Stimulated activated naive CD8-positive, alpha-beta T cell treated with anti-CD3 and anti-CD28 coated beads, Interleukin-15, amount 100 ng/mL, for 72 hours (primary cell): ENCODE measurements around the gene SYAP1.
A peak's percentile ranks its signal among the peaks of the same experiment; 100 is the strongest.
"Not testable (repeated sequence)": the region's sequence is repeated elsewhere in the genome, so short reads cannot be mapped to it uniquely, and the experiment has no call there.

Experiments used
- ATAC-seq: fragments of 150-1000 bp; cut with Tn5 transposase; 2 replicates; pipeline ENCODE4 v1.10.0; 2021; ENCODE audit warnings: mild to moderate bottlenecking, moderate library complexity
- DNase-seq, 2 donors: peaks; one replicate each; pipeline ENCODE4 v3.0.0; 2021 to 2022
- H3K27ac Mint-ChIP-seq, 2 donors: one replicate each; pipeline ENCODE4 v1.8.0; 2022; ENCODE audit warnings: mild to moderate bottlenecking in 2 of 2, mixed read lengths in 2 of 2, moderate library complexity in 2 of 2
- H3K27me3 Mint-ChIP-seq: one replicate; pipeline ENCODE4 v1.8.0; 2022; ENCODE audit warnings: mixed read lengths
- H3K4me1 Mint-ChIP-seq: one replicate; pipeline ENCODE4 v1.8.0; 2022; ENCODE audit warnings: mild to moderate bottlenecking, mixed read lengths
- H3K4me3 Mint-ChIP-seq, 2 donors: one replicate each; pipeline ENCODE4 v1.8.0; 2022; ENCODE audit warnings: mild to moderate bottlenecking in 2 of 2, mixed read lengths in 2 of 2, moderate library complexity in 1 of 2
- H3K9me3 Mint-ChIP-seq, 2 donors: one replicate each; pipeline ENCODE4 v1.8.0; 2022; ENCODE audit warnings: mixed read lengths in 2 of 2

SYAP1 gene

GRCh38 chrX:16748425-16748824 is 29.0 kb downstream of the SYAP1 start:
- Mint-ChIP-seq H3K4me1 (no peaks in the 10 kb centered on the region), H3K27me3 (no peaks in the 10 kb centered on the region), H3K27ac (no peak overlapping the region), H3K4me3 (no peak overlapping the region), H3K9me3 (no peaks in the 10 kb centered on the region)
- ATAC-seq (no peak), DNase-seq (no peak)

GRCh38 chrX:16750136-16750535 is 30.7 kb downstream of the SYAP1 start:
- Mint-ChIP-seq H3K9me3 (no peaks in the 10 kb centered on the region), H3K27ac (no peak overlapping the region), H3K4me1 (no peaks in the 10 kb centered on the region), H3K4me3 (no peak overlapping the region), H3K27me3 (no peaks in the 10 kb centered on the region)
- ATAC-seq, result no peak
- DNase-seq, result no peak

- Mint-ChIP-seq H3K4me1 (no peaks in the 10 kb centered on the region), H3K27ac (peak overlapping the region in 1 of 2 donors; percentile 43), H3K4me3 (no peak overlapping the region), H3K27me3 (no peaks in the 10 kb centered on the region), H3K9me3 (no peaks in the 10 kb centered on the region)
- DNase-seq, result no peak
- ATAC-seq, result no peak
These were observed 34.6 kb downstream of the SYAP1 start for GRCh38 chrX:16754019-16754418.

GRCh38 chrX:16756724-16757123 is 37.3 kb downstream of the SYAP1 start:
- H3K27ac Mint-ChIP-seq, result no peak overlapping the region
- no peaks in the 10 kb centered on the region for H3K27me3 Mint-ChIP-seq
- DNase-seq (no peak), ATAC-seq (no peak)
- no peaks in the 10 kb centered on the region for H3K4me1 Mint-ChIP-seq
- no peaks in the 10 kb centered on the region for H3K9me3 Mint-ChIP-seq
- no peak overlapping the region for H3K4me3 Mint-ChIP-seq

GRCh38 chrX:16761500-16761899 is 42.1 kb downstream of the SYAP1 start:
- H3K27ac Mint-ChIP-seq, H3K27me3 Mint-ChIP-seq, H3K4me3 Mint-ChIP-seq, H3K4me1 Mint-ChIP-seq, ATAC-seq, DNase-seq, H3K9me3 Mint-ChIP-seq: not testable (repeated sequence)

GRCh38 chrX:16762579-16762978 is 43.2 kb downstream of the SYAP1 start:
- no peak for DNase-seq

GRCh38 chrX:16765594-16765993 is 46.2 kb downstream of the SYAP1 start:
- ATAC-seq, result no peak
- no peak overlapping the region for H3K27ac Mint-ChIP-seq
- no peaks in the 10 kb centered on the region for H3K27me3 Mint-ChIP-seq
- H3K4me1 Mint-ChIP-seq, result no peaks in the 10 kb centered on the region
- no peaks in the 10 kb centered on the region for H3K9me3 Mint-ChIP-seq
- H3K4me3 Mint-ChIP-seq, result no peak overlapping the region
- DNase-seq, result no peak

More at GRCh38 chrX:16762579-16762978, 43.2 kb downstream of the SYAP1 start:
- no peak for ATAC-seq
- no peak overlapping the region for H3K27ac Mint-ChIP-seq
- no peaks in the 10 kb centered on the region for H3K9me3 Mint-ChIP-seq
- H3K4me1 Mint-ChIP-seq, result no peaks in the 10 kb centered on the region
- no peaks in the 10 kb centered on the region for H3K27me3 Mint-ChIP-seq
- H3K4me3 Mint-ChIP-seq, result no peak overlapping the region

- no peaks in the 10 kb centered on the region for H3K27me3 Mint-ChIP-seq
- H3K27ac Mint-ChIP-seq, result no peak overlapping the region
- ATAC-seq, result no peak
- H3K4me3 Mint-ChIP-seq, result no peak overlapping the region
- DNase-seq, result no peak
- no peaks in the 10 kb centered on the region for H3K4me1 Mint-ChIP-seq
- no peaks in the 10 kb centered on the region for H3K9me3 Mint-ChIP-seq
These were observed 51.6 kb downstream of the SYAP1 start for GRCh38 chrX:16770970-16771482.

- Mint-ChIP-seq H3K27me3 (no peaks in the 10 kb centered on the region), H3K27ac (no peak overlapping the region), H3K4me1 (no peaks in the 10 kb centered on the region), H3K9me3 (no peaks in the 10 kb centered on the region), H3K4me3 (no peak overlapping the region)
- DNase-seq (no peak), ATAC-seq (no peak)
These were observed 52.3 kb downstream of the SYAP1 start for GRCh38 chrX:16771483-16772398.

GRCh38 chrX:16772460-16772859 is 53.0 kb downstream of the SYAP1 start:
- Mint-ChIP-seq H3K4me1 (no peaks in the 10 kb centered on the region), H3K9me3 (no peaks in the 10 kb centered on the region), H3K27ac (no peak overlapping the region), H3K27me3 (no peaks in the 10 kb centered on the region), H3K4me3 (no peak overlapping the region)
- no peak for DNase-seq
- no peak for ATAC-seq

GRCh38 chrX:16774746-16775145 is 55.3 kb downstream of the SYAP1 start:
- Mint-ChIP-seq H3K4me3 (no peak overlapping the region), H3K27ac (no peak overlapping the region), H3K4me1 (no peaks in the 10 kb centered on the region), H3K9me3 (no peaks in the 10 kb centered on the region), H3K27me3 (no peaks in the 10 kb centered on the region)
- DNase-seq (no peak), ATAC-seq (no peak)

- Mint-ChIP-seq H3K27me3 (no peaks in the 10 kb centered on the region), H3K9me3 (no peaks in the 10 kb centered on the region), H3K4me1 (no peaks in the 10 kb centered on the region), H3K4me3 (no peak overlapping the region), H3K27ac (no peak overlapping the region)
- DNase-seq (no peak), ATAC-seq (no peak)
These were observed 59.1 kb downstream of the SYAP1 start for GRCh38 chrX:16778545-16778944.

GRCh38 chrX:16778993-16779392 is 59.6 kb downstream of the SYAP1 start:
- ATAC-seq (no peak), DNase-seq (no peak)
- Mint-ChIP-seq H3K27me3 (no peaks in the 10 kb centered on the region), H3K9me3 (no peaks in the 10 kb centered on the region), H3K4me3 (no peak overlapping the region), H3K27ac (no peak overlapping the region), H3K4me1 (no peaks in the 10 kb centered on the region)

GRCh38 chrX:16779815-16780214 is 60.4 kb downstream of the SYAP1 start:
- H3K9me3 Mint-ChIP-seq, H3K27ac Mint-ChIP-seq, H3K4me3 Mint-ChIP-seq, H3K4me1 Mint-ChIP-seq, H3K27me3 Mint-ChIP-seq, DNase-seq, ATAC-seq: not testable (repeated sequence)

GRCh38 chrX:16783452-16783851 is 64.0 kb downstream of the SYAP1 start:
- Mint-ChIP-seq H3K9me3 (no peaks in the 10 kb centered on the region), H3K27me3 (no peaks in the 10 kb centered on the region), H3K4me1 (peaks cover 8% of the 10 kb centered on the region), H3K4me3 (no peak overlapping the region), H3K27ac (no peak overlapping the region)
- ATAC-seq (no peak), DNase-seq (no peak)

- not testable (repeated sequence) for H3K9me3 Mint-ChIP-seq, H3K4me1 Mint-ChIP-seq, ATAC-seq, H3K4me3 Mint-ChIP-seq, DNase-seq, H3K27ac Mint-ChIP-seq, H3K27me3 Mint-ChIP-seq
These were observed 65.0 kb downstream of the SYAP1 start for GRCh38 chrX:16784440-16784839.
